T1000 (cell line): ENCODE results near the gene JMJD4.

Source experiments
- DNase-seq: peaks from one replicate; lab custom pipeline; 2025; ENCODE audit warnings: mixed read lengths; lab: John Stamatoyannopoulos, UW

The JMJD4 gene

DNA sequence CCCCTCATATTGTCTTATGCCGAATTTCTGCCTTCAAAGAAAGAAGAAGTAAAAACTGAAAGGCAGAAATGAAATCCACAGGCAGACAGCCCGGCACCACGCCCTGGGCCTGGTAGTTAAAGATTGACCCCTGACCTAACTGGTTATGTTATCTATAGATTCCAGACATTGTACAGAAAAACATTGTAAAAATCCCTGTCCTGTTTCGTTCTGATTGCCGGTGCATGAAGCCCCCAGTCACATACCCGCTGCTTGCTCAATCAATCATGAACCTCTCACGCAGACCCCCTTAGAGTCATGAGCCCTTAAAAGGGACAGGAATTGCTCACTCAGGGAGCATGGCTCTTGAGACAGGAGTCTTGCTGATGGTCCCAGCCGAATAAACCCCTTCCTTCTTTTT lies 49.3 kb downstream of the JMJD4 start:
- no peak for DNase-seq
